Measurements from ENCODE around the gene VAV2.

The VAV2 gene

GRCh38 chr9:133980864-133981588 is 11.1 kb downstream of the VAV2 start:
- DNase-seq (ENCODE audit: low read depth, low spot score): no peak

- peak; percentile 36 for DNase-seq (ENCODE audit: low read depth, low spot score)
These were observed 11.9 kb downstream of the VAV2 start for GRCh38 chr9:133979921-133980863.

- DNase-seq (ENCODE audit: low read depth, low spot score): peak; percentile 82
These were observed 12.7 kb downstream of the VAV2 start for GRCh38 chr9:133979273-133979920.

GRCh38 chr9:133978899-133979272 is 13.2 kb downstream of the VAV2 start:
- no peak for DNase-seq (ENCODE audit: low read depth, low spot score)

GRCh38 chr9:133978226-133978898 is 13.8 kb downstream of the VAV2 start:
- DNase-seq (ENCODE audit: low read depth, low spot score): no peak

GRCh38 chr9:133977421-133978201 is 14.5 kb downstream of the VAV2 start:
- no peak for DNase-seq (ENCODE audit: low read depth, low spot score)

GRCh38 chr9:133976887-133977286 is 15.2 kb downstream of the VAV2 start:
- no peak for DNase-seq (ENCODE audit: low read depth, low spot score)

- no peak for DNase-seq (ENCODE audit: low read depth, low spot score)
These were observed 15.8 kb downstream of the VAV2 start for GRCh38 chr9:133976191-133976861.

- DNase-seq (ENCODE audit: low read depth, low spot score): no peak
These were observed 16.6 kb downstream of the VAV2 start for GRCh38 chr9:133975511-133975910.

- no peak for DNase-seq (ENCODE audit: low read depth, low spot score)
These were observed 17.3 kb downstream of the VAV2 start for GRCh38 chr9:133974631-133975341.

- DNase-seq (ENCODE audit: low read depth, low spot score): no peak
These were observed 18.1 kb downstream of the VAV2 start for GRCh38 chr9:133973791-133974630.

GRCh38 chr9:133973111-133973790 is 18.9 kb downstream of the VAV2 start:
- DNase-seq (ENCODE audit: low read depth, low spot score): no peak

GRCh38 chr9:133971981-133972941 is 19.9 kb downstream of the VAV2 start:
- no peak for DNase-seq (ENCODE audit: low read depth, low spot score)

GRCh38 chr9:133971121-133971951 is 20.8 kb downstream of the VAV2 start:
- no peak for DNase-seq (ENCODE audit: low read depth, low spot score)

- DNase-seq (ENCODE audit: low read depth, low spot score): no peak
These were observed 21.5 kb downstream of the VAV2 start for GRCh38 chr9:133970581-133971058.

All from astrocyte of the hippocampus (primary cell).